NCI-H82 treated with DMSO at 0.1 percent for 48 hours (cell line): ENCODE data around the gene CTU2.

Experiments used
- DNase-seq: peaks from one replicate; lab custom pipeline; 2025; ENCODE audit not compliant: unreplicated experiment; lab: John Stamatoyannopoulos, UW

Gene CTU2

DNA sequence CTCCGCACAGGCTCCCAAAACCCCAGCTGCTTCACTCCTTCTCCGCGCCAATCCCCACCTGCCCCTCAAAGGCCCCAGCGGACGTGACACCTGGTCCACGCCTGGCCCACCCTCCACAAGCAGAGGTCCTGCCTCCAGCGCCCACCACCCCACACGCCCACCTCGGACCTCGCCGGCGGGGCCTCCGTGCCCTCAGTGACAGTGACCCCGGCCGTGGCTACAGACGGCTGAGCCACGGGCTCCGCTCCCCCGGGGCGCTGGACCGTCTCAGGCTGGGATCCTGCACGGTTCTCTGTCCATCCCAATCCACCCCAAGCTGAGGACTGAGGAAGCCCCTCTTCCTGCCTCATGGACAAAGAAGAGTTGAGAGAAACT lies 53.7 kb downstream of the CTU2 start:
- DNase-seq = no peak

DNA sequence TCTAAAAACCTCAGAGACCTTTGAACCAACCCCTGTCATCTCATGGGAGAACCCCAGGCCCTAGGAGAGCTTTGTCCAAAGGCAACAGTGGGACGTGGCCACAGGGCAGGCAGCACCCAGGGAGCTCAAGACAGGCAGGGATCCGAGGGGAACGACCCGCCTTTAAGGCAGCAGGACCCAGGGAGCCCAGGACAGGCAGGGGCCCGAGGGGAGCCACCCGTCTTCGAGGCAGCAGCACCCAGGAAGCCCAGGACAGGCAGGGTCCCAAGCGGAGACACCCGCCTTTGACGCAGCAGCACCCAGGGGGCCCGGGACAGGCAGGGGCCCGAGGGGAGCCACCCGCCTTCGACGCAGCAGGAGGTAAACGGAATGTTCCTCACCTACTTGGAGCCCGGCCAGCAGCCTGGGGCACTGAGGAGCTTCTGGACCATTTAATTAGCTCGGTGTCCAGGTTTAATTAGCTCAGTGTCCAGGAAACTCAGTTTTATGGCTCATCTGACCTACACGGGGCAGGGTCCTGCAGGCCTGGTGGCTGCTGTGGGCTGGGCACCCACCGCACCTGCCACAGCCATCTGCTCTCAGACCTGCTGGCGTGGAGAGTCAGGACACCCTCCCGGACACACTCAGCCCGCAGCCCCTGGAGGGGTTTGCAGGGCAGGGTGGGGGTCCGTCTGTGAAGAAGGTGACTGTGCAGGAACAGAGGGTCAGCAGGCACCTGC lies 54.3 kb downstream of the CTU2 start:
- DNase-seq = no peak

GRCh38 chr16:88761143-88761534 lies 54.8 kb downstream of the CTU2 start:
- no peak for DNase-seq

- DNase-seq = no peak
These were observed 55.5 kb downstream of the CTU2 start for GRCh38 chr16:88761830-88762229.

GRCh38 chr16:88762258-88762870 lies 56.1 kb downstream of the CTU2 start:
- no peak for DNase-seq

GRCh38 chr16:88762941-88763340 lies 56.6 kb downstream of the CTU2 start:
- DNase-seq = no peak

DNA sequence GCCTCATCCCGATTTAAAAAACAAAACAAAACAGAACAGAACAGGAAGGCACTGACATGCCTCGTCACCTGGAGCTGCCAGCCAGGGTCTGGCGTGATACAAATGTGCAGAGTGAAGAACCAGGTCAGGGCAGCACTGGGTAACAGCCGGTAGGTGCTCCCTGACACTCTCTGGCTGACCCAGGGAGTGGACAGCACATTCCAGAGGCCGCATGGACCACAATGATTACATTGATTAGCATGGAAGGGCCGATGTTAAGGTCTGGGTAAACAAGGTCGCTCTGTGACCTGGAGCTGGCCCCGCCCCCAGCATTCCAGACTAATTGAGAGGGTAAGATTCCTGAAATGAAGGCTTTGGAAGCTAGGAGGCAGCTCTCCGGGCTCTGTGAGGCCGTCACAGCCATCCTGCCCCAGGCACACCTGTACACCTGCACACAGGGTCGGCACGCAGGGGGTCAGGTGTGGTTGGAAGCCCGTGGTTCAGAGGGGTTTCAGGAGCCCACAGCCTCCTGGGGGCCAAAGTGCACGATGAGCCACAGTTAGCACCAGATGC lies 57.3 kb downstream of the CTU2 start:
- no peak for DNase-seq

GRCh38 chr16:88764080-88764479 lies 57.8 kb downstream of the CTU2 start:
- DNase-seq = no peak

GRCh38 chr16:88764913-88765349 lies 58.6 kb downstream of the CTU2 start:
- DNase-seq = no peak
